ENCODE results near the gene PGAM1.

DNA sequence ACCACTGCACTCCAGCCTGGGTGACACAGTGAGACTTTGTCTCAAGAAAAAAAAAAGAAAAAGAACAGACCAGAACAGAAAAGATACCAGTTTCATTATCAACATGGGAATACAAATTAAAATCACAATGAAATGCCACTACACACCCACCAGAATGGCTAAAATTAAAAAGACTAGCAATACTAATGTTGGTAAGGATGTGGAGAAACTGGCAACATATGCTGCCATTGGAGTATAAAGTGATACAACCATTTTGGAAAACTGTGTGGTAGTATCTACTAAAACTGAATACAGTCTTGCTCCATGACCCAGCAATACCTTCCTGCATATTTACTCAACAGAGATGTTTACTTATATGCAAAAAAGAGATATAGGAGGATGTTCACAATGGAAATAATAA is 21.9 kb upstream of the PGAM1 start:
- TF ChIP-seq EZH2phosphoT487 (IDR thresholded peaks at IDR 0.05; ENCODE audit: low read length) = no peak
- TF ChIP-seq EZH2 (optimal IDR thresholded peaks at IDR 0.05; ENCODE audit: low read depth, low read length) = no peak
- TF ChIP-seq, protein P1, sequence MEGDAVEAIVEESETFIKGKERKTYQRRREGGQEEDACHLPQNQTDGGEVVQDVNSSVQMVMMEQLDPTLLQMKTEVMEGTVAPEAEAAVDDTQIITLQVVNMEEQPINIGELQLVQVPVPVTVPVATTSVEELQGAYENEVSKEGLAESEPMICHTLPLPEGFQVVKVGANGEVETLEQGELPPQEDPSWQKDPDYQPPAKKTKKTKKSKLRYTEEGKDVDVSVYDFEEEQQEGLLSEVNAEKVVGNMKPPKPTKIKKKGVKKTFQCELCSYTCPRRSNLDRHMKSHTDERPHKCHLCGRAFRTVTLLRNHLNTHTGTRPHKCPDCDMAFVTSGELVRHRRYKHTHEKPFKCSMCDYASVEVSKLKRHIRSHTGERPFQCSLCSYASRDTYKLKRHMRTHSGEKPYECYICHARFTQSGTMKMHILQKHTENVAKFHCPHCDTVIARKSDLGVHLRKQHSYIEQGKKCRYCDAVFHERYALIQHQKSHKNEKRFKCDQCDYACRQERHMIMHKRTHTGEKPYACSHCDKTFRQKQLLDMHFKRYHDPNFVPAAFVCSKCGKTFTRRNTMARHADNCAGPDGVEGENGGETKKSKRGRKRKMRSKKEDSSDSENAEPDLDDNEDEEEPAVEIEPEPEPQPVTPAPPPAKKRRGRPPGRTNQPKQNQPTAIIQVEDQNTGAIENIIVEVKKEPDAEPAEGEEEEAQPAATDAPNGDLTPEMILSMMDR (IDR thresholded peaks at IDR 0.05; ENCODE audit: low read length) = no peak
